ENCODE results near the gene TTC39C.

GRCh38 chr18:24114924-24115549, 100.5 kb downstream of the TTC39C start:
- TF ChIP-seq ATF3 (IDR thresholded peaks at IDR 0.05; ENCODE audit: insufficient read depth, low read depth, low read length) (no peak), CTCF (IDR thresholded peaks at IDR 0.05; ENCODE audit: control extremely low read depth in 1 of 3, insufficient read depth in 1 of 3, low read depth in 1 of 3, low read length in 3 of 3) (no peak), POLR2A (IDR thresholded peaks at IDR 0.05; ENCODE audit: control extremely low read depth in 1 of 2, low read depth in 2 of 2, low read length in 2 of 2) (no peak), CEBPB (IDR thresholded peaks at IDR 0.05; ENCODE audit: low read depth, low read length) (no peak), SP1 (IDR thresholded peaks at IDR 0.05; ENCODE audit: low read depth, low read length) (no peak), ASH2L (IDR thresholded peaks at IDR 0.05; ENCODE audit: low read length) (no peak), BRCA1 (IDR thresholded peaks at IDR 0.05; ENCODE audit: low read depth, low read length) (no peak)

Data from H1 (cell line).